Natural killer cell (primary cell): ENCODE results near the gene ANKH. TPM values are rescaled to one million over a fixed set of nuclear protein-coding genes. Genes with fewer than 3 reads are reported as not detected.

ENCODE experiments used
- ATAC-seq, 3 donors: fragments of 150-1000 bp in 2 of 3; fragments of 200-7000 bp in 1 of 3; cut with Tn5 transposase; 1 replicate in 1 of 3; 2 replicates in 2 of 3; pipeline ENCODE4 v1.10.0; 2021; ENCODE audit warnings: mild to moderate bottlenecking in 2 of 3, moderate library complexity in 2 of 3
- DNase-seq, 2 donors: peaks; one replicate each; pipeline versions ENCODE4 v3.0.0 to v3.0.0-alpha.2; 2013 to 2021; ENCODE audit warnings: mixed read lengths in 1 of 2
- H3K27ac ChIP-seq: one replicate; pipeline ENCODE4 v1.5.1; 2013; ENCODE audit warnings: mild to moderate bottlenecking, low read length
- H3K27me3 ChIP-seq: one replicate; pipeline ENCODE4 v1.6.1; 2013; ENCODE audit warnings: low read length; ENCODE audit not compliant: control insufficient read depth, insufficient read depth
- H3K36me3 ChIP-seq: one replicate; pipeline ENCODE4 v1.6.1; 2013; ENCODE audit warnings: low read length; ENCODE audit not compliant: control insufficient read depth, insufficient read depth
- H3K4me1 ChIP-seq: one replicate; pipeline ENCODE4 v1.6.1; 2013; ENCODE audit warnings: low read length; ENCODE audit not compliant: control insufficient read depth, insufficient read depth
- H3K4me3 ChIP-seq: one replicate; pipeline ENCODE4 v1.5.1; 2013; ENCODE audit warnings: low read length
- H3K9me3 ChIP-seq: one replicate; pipeline ENCODE4 v1.6.1; 2013; ENCODE audit warnings: low read length; ENCODE audit not compliant: control insufficient read depth, insufficient read depth
- H3K27ac Mint-ChIP-seq, 2 donors: one replicate each; pipeline ENCODE4 v1.8.0; 2022; ENCODE audit warnings: mild to moderate bottlenecking in 2 of 2, mixed read lengths in 2 of 2, moderate library complexity in 1 of 2
- H3K27me3 Mint-ChIP-seq, 2 donors: one replicate each; pipeline ENCODE4 v1.8.0; 2022; ENCODE audit warnings: low read depth in 2 of 2, mixed read lengths in 2 of 2
- H3K36me3 Mint-ChIP-seq: one replicate; pipeline ENCODE4 v1.8.0; 2022; ENCODE audit warnings: mixed read lengths
- H3K4me1 Mint-ChIP-seq, 2 donors: one replicate each; pipeline ENCODE4 v1.8.0; 2022; ENCODE audit warnings: mixed read lengths in 2 of 2
- H3K4me3 Mint-ChIP-seq: one replicate; pipeline ENCODE4 v1.8.0; 2022; ENCODE audit warnings: mild to moderate bottlenecking, moderate library complexity, mixed read lengths
- H3K9me3 Mint-ChIP-seq, 2 donors: one replicate each; pipeline ENCODE4 v1.8.0; 2022; ENCODE audit warnings: mixed read lengths in 2 of 2
- CTCF ChIP-seq: fragments of 200-600 bp; IDR thresholded peaks from one replicate; pipeline ENCODE4 v1.8.0; 2022; ENCODE audit warnings: antibody characterized with exemption
- WGBS: methylation state at CpG from one replicate; pipeline ENCODE4 v1.1.7; 2013; ENCODE audit warnings: missing lambda C conversion rate; ENCODE audit not compliant: insufficient coverage; 5-methylcytosine and 5-hydroxymethylcytosine counted together
- intact Hi-C: fragments of 100-400 bp; cut with micrococcal nuclease; formaldehyde crosslinking; loops from one replicate; pipeline ENCODE4 v1.14.2; 2022
- total RNA-seq, 4 donors: library from RNA; stranded (reverse); fragments of 120-200 nt in 1 of 4; gene quantifications; one replicate each; pipeline versions ENCODE4 v1.2.3 to v1.2.4, GENCODE V29; 2013 to 2022

ANKH gene
- total RNA-seq, 3 donors from 2014 or later (not counting 1 experiment from before 2014, with no cell fraction given): 52.9 to 78.0 (median 63.8) TPM

- peak overlapping the region; percentile 55 to 67 for H3K27ac Mint-ChIP-seq
- H3K4me3 Mint-ChIP-seq: no peak overlapping the region
- intact Hi-C loops: no loop called here
- no peak for TF ChIP-seq CTCF
- H3K4me3 ChIP-seq: no peak overlapping the region
- WGBS: 100% methylated on average over 1 of the region's 1 CpG
- no peak for DNase-seq
- peaks cover 17 to 20% of the 10 kb centered on the region in 2 donors for H3K4me1 Mint-ChIP-seq
- no peaks in the 10 kb centered on the region for H3K9me3 Mint-ChIP-seq
- peaks cover 23% of the 10 kb centered on the region for H3K36me3 Mint-ChIP-seq
- H3K9me3 ChIP-seq: no peaks in the 10 kb centered on the region
- H3K27me3 Mint-ChIP-seq: no peaks in the 10 kb centered on the region
- no peaks in the 10 kb centered on the region for H3K27me3 ChIP-seq
- peaks cover 61% of the 10 kb centered on the region for H3K36me3 ChIP-seq
- H3K4me1 ChIP-seq: peaks cover 4% of the 10 kb centered on the region
- no peak overlapping the region for H3K27ac ChIP-seq
- no peak for ATAC-seq
Measured at GRCh38 chr5:14696057-14696456, 175.5 kb downstream of the ANKH start.

- no peaks in the 10 kb centered on the region for H3K27me3 Mint-ChIP-seq
- 94% methylated on average over 1 of the region's 2 CpGs for WGBS
- H3K36me3 Mint-ChIP-seq: peaks cover 31% of the 10 kb centered on the region
- Histone ChIP-seq H3K4me1 (no peaks in the 10 kb centered on the region), H3K4me3 (no peak overlapping the region), H3K27me3 (no peaks in the 10 kb centered on the region), H3K36me3 (peaks cover 70% of the 10 kb centered on the region), H3K9me3 (no peaks in the 10 kb centered on the region), H3K27ac (no peak overlapping the region)
- H3K27ac Mint-ChIP-seq: peak overlapping the region in 1 of 2 donors; percentile 55
- ATAC-seq: no peak
- DNase-seq: no peak
- no peaks in the 10 kb centered on the region for H3K9me3 Mint-ChIP-seq
- intact Hi-C loops: no loop called here
- H3K4me1 Mint-ChIP-seq: peaks cover 14 to 15% of the 10 kb centered on the region in 2 donors
- H3K4me3 Mint-ChIP-seq: no peak overlapping the region
- no peak for TF ChIP-seq CTCF
Measured at GRCh38 chr5:14695152-14695551, 176.4 kb downstream of the ANKH start.

- Histone ChIP-seq H3K9me3 (no peaks in the 10 kb centered on the region), H3K4me1 (no peaks in the 10 kb centered on the region), H3K4me3 (no peak overlapping the region), H3K36me3 (peaks cover 80% of the 10 kb centered on the region), H3K27me3 (no peaks in the 10 kb centered on the region), H3K27ac (no peak overlapping the region)
- Mint-ChIP-seq H3K36me3 (peaks cover 43% of the 10 kb centered on the region), H3K27me3 (no peaks in the 10 kb centered on the region), H3K4me3 (no peak overlapping the region), H3K4me1 (peaks cover 15 to 27% of the 10 kb centered on the region in 2 donors), H3K9me3 (no peaks in the 10 kb centered on the region), H3K27ac (peak overlapping the region; percentile 31 to 61)
- intact Hi-C loops: no loop called here
- ATAC-seq (no peak), DNase-seq (no peak)
- 99% methylated on average over 3 of the region's 5 CpGs for WGBS
- no peak for TF ChIP-seq CTCF
Measured at GRCh38 chr5:14693070-14693469, 178.5 kb downstream of the ANKH start.

GRCh38 chr5:14687023-14687665 lies 184.4 kb downstream of the ANKH start:
- intact Hi-C loops: no loop called here
- peaks cover 54% of the 10 kb centered on the region for H3K36me3 Mint-ChIP-seq
- H3K9me3 ChIP-seq: no peaks in the 10 kb centered on the region
- H3K9me3 Mint-ChIP-seq: no peaks in the 10 kb centered on the region
- no peaks in the 10 kb centered on the region for H3K27me3 Mint-ChIP-seq
- H3K36me3 ChIP-seq: peaks cover 76% of the 10 kb centered on the region
- no peak for ATAC-seq
- no peak for TF ChIP-seq CTCF
- WGBS: 61% methylated on average over 3 of the region's 4 CpGs
- H3K4me1 Mint-ChIP-seq: peaks cover 11 to 38% of the 10 kb centered on the region in 2 donors
- no peak overlapping the region for H3K27ac ChIP-seq
- H3K27ac Mint-ChIP-seq: peak overlapping the region; percentile 18 to 48
- H3K4me3 Mint-ChIP-seq: no peak overlapping the region
- H3K4me1 ChIP-seq: peaks cover 4% of the 10 kb centered on the region
- DNase-seq: no peak
- no peak overlapping the region for H3K4me3 ChIP-seq
- H3K27me3 ChIP-seq: no peaks in the 10 kb centered on the region
